GM12875 (cell line): ENCODE measurements around the gene BCL2L13.

Source experiments
- H3K4me3 ChIP-seq: one replicate; pipeline ENCODE4 v1.5.1; 2011; ENCODE audit warnings: low read depth, low read length, control low read depth
- CTCF ChIP-seq: IDR thresholded peaks from 2 replicates; pipeline ENCODE4 v1.5.1; 2011; ENCODE audit warnings: low read depth, mild to moderate bottlenecking, control low read depth, inconsistent platforms, low read length, moderate library complexity, borderline replicate concordance; ENCODE audit not compliant: insufficient read depth

The BCL2L13 gene

GRCh38 chr22:17717708-17718107, 79.2 kb downstream of the BCL2L13 start:
- no peak for TF ChIP-seq CTCF
- H3K4me3 ChIP-seq: no peak overlapping the region

- no peak overlapping the region for H3K4me3 ChIP-seq
- no peak for TF ChIP-seq CTCF
Observed at GRCh38 chr22:17719911-17720310, 81.4 kb downstream of the BCL2L13 start.

- no peak overlapping the region for H3K4me3 ChIP-seq
- TF ChIP-seq CTCF: no peak
Observed at GRCh38 chr22:17724241-17724640, 85.7 kb downstream of the BCL2L13 start.

GRCh38 chr22:17724678-17725499, 86.3 kb downstream of the BCL2L13 start:
- no peak overlapping the region for H3K4me3 ChIP-seq

GRCh38 chr22:17725500-17725796, 86.9 kb downstream of the BCL2L13 start:
- H3K4me3 ChIP-seq: no peak overlapping the region
- no peak for TF ChIP-seq CTCF

More at GRCh38 chr22:17724678-17725499, 86.3 kb downstream of the BCL2L13 start:
- TF ChIP-seq CTCF: no peak

- no peak overlapping the region for H3K4me3 ChIP-seq
- TF ChIP-seq CTCF: no peak
Observed at GRCh38 chr22:17726006-17726927, 87.7 kb downstream of the BCL2L13 start.
